Activated CD4-positive, alpha-beta T cell treated with anti-CD3 and anti-CD28 coated beads for 4 hours (primary cell): ENCODE measurements around the gene CORO7.

ENCODE experiments used
- DNase-seq, 2 donors: peaks; one replicate each; pipeline ENCODE4 v3.0.0-alpha.2; 2020

Gene CORO7

DNA sequence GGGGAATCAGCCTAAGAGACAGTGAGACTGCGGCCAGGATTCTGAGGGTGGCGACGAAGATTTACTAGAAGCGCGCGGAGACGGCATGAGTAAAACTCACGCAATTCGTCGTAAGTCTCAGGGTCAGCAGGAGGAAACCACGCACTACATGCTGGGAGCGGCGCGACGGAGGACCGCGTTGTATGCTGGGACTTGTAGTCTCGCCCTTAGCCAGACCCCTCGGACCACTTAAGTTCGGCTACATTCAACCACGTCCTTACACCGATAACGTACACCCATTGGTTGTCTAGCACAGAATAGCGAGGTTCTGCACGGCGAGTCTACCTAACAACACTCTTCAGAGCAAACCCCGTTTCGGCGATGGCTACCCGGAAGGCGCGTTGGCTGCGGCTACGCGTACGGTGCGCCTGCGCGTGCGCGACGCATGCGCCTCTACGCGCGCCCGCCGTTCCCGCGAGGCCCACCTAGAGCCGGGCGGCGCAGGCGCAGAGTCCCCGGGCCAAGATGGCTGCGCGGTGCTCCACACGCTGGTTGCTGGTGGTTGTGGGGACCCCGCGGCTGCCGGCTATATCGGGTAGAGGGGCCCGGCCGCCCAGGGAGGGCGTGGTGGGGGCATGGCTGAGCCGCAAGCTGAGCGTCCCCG, 9.1 kb upstream of the CORO7 start, which contains the start of gene DNAJA3:
Gene DNAJA3, plus strand, starts transcription at position 491 of the 643 bp plus-strand sequence. Its CDS starts 14 bp downstream, at position 505.
- peak; percentile 87 to 94 for DNase-seq

GRCh38 chr16:4420505-4421105, 4.2 kb upstream of the CORO7 start:
- no peak for DNase-seq

DNA sequence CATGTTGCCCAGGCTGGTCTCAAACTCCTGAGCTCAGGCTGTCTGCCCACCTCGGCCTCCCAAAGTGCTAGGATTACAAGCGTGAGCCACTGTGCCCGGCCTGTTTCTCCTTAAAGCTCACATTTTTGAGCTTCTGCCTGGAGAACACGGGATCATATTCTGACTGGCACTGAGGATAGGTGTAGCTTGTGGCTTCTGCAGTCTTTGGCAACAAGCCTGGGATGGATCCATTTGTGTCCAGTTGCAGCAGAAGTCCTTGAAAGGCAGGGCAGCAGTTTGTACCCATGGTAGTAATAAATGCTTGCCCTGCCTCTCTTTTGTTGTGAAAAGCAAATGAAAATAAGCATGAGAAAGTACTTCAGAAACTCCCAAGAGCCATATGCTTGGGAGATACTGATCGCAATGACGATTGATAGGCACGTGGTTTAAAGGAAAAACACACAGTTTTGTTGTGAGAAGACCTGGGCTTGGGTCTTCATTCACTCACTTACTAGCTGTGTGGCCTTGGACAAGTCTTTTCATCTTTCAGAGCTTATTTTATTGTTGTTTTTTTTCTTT, 3.1 kb upstream of the CORO7 start:
- DNase-seq = no peak

GRCh38 chr16:4415538-4416199, 727 bp downstream of the CORO7 start:
- DNase-seq = peak; percentile 42 to 54

GRCh38 chr16:4414187-4414917, 2.0 kb downstream of the CORO7 start:
- peak; percentile 69 to 76 for DNase-seq

DNA sequence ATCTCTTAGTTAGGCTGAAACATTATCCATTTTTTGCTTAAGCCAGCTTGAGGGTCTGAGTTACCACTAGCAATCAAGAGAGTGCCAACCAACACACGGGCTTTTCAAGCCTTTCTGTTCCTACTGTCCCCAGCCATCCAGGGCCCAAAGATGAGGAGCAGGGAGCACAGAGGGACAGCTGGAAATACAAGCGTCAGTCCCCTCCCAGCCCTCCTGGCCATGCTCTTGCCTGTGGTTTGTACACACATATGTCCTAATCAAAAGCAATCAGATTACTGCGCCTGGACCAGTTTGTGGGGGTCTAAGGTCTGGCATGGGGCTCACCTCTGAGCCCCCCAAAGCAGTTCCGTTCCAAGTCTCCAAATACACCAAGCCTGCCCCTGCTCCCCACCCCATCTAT, 3.5 kb downstream of the CORO7 start:
- DNase-seq = no peak

GRCh38 chr16:4412159-4412558, 4.2 kb downstream of the CORO7 start:
- DNase-seq = no peak

GRCh38 chr16:4411684-4412083, 4.7 kb downstream of the CORO7 start:
- DNase-seq = no peak

GRCh38 chr16:4410335-4411075, 5.9 kb downstream of the CORO7 start:
- DNase-seq = no peak

DNA sequence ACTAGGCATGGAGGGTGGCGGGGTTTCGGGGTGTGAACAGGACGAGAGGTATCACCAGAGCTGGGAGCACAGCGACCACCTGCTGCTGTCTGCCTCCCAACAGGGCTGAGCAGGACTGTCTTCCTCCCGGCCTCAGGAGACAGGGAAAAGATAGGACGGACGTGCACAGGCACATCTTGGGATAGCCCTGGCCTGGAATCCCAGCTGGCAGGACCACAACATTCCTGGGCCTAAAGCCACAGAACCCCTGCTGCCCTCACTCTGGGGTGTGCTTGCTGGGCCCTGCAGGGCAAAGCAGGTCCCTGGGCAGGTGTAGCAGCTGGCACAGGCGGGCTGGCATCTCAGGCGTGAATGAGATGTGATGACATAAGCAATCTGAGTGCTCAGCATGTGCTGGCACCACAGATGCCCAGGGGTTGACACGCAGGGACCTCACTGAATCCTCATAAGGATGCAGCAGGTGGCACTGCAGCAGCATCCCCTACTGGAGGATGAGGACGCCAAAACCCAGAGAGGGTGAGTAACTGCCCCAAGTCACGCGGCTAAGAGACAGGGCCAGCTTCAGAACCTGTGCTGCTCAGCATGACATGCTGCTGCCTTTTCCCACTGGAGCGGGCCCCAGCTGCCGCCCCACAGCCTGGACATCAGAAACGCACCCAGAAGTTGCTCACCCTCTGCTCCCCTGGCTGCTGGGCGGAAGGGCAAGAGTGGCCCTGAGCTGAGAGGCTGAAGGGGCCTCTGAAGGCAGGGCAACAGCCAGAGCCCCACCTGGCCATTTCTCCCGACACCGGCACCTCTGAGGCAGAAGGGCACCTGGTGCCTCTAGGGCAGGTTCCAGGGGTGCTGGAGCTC, 7.1 kb downstream of the CORO7 start:
- DNase-seq = no peak

GRCh38 chr16:4408323-4408690, 8.1 kb downstream of the CORO7 start:
- no peak for DNase-seq

- no peak for DNase-seq
Observed at GRCh38 chr16:4407543-4408322, 8.7 kb downstream of the CORO7 start.

GRCh38 chr16:4404967-4405696, 11.3 kb downstream of the CORO7 start:
- DNase-seq = no peak

- no peak for DNase-seq
Observed at GRCh38 chr16:4404247-4404966, 12.0 kb downstream of the CORO7 start.

DNA sequence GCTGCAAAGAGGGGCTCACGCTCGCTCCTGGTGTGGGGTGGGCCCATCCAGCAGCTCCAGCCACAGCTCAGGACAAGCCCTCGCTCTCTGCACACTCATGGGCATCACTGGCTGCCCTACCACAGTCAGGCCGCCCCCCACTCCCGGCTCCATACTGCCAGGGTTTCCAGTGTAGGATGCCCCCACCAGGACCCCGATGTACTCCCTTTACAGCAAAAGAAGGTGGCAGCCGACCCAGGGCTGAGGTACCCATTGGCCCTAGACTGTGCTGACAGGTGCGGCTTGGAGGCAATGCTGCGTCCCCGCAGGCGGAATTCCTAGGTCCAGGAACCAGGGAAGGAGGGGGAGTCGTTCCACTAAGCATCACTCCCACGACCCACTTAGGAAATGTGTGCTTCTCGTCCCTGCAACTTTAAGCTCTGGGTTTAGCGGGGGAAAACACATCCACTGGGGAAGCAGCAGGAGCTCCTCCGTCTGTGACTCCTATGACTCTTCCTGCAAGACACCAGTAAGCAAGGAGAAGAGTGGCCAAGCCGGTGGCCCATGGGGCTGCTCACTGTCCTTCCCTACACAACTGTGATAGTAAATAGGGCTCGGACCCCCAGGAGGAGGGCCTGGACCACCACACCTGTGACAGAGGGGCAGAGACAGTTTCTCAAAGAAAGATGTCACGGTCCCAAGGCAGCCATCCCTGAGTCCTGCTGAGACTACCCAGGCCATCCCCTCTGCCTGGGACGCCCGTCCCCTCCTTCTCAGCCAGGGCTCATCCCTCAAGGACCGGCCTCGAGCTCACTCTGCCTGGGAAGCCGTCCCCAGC, 13.1 kb downstream of the CORO7 start:
- no peak for DNase-seq

DNA sequence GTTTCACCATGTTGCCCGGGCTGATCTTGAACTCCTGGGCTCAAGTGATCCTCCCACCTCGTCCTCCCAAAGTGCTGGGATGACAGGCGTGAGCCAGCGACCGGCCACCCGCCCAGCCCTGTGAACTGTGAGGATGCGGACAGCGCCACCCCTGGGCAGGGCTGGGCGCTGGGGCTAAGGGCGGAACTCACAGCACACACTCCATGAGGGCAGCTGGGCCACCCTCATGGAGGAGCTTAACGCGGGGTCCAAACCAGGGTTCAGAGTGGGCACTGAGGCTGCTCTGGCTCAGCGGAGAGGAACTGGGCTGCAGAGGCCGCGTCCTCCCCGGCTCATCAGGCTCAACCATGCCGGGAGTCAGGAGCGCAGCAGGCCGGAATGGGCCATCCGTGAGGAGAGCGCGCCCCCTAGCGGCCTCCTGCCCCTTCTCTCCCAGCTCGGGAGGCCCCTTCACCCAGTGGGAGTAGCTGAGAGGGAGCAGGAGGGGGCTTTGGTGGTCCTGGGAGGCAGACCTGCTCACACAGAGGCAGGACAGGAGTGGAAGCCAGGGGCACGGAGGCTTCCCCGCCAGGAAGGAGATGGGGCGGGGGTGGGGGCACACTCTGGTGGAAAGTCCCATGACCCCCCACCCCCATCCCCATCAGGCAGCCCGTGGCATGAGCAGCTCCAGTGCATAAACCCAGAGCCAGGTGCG, 13.8 kb downstream of the CORO7 start:
- DNase-seq = peak; percentile 63 to 71

GRCh38 chr16:4401510-4401909, 14.9 kb downstream of the CORO7 start:
- no peak for DNase-seq

DNA sequence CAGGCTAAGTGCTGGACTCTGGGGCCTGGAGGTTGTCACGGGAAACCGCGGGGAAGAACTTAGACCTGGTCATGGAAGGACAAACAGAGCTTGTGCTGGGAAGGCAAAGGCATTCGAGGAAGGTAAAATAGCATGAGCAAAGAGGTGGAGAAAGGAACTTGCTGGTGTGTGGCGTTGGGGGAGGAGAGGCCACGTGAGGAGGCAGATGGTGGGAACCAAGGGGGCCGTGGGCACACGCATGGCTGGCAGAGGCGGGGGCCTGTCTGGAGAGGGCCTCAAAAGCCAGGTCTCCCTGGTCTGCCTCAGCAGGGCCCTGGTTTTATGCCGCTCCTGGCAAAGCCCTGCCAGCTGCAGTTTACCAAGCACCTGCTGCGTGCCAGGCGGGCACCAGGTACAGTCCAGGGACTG, 15.3 kb downstream of the CORO7 start:
- no peak for DNase-seq
